ENCODE measurements around the gene WWOX. TPM values are rescaled to one million over a fixed set of nuclear protein-coding genes. Genes with fewer than 3 reads are reported as not detected.

WWOX gene
- total RNA-seq, 4 donors from 2014 or later: 135 to 209 (median 159) TPM

GRCh38 chr16:78413651-78414050 is 314.2 kb downstream of the WWOX start:
- WGBS, 2 donors: 94 to 95% methylated on average over 3 of the region's 3 CpGs

DNA sequence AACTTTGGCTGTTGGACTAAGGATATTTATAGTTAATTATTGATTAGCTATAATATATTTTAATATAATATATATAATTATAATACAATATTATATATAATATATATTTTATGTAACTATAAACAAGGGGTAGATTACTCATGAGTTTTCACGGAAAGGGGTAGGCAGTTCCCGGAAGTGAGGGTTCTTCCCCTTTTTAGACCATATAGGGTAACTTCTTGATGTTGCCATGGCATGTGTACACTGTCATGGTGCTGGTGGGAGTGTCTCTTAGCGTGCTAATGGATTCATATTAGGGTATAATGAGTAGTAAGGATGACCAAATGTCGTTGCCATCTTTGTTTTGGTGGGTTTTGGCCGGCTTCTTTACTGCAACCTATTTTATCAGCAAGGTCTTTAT is 315.6 kb downstream of the WWOX start:
- no peaks in the 10 kb centered on the region for H3K27me3 ChIP-seq
- 96 to 98% methylated on average over 5 of the region's 5 CpGs for WGBS, 2 donors
- intact Hi-C loops (cut with DNase I): no loop called here
- TF ChIP-seq CTCF (IDR thresholded peaks at IDR 0.05) (no peak), POLR2A (IDR thresholded peaks at IDR 0.05) (no peak)
- H3K36me3 ChIP-seq: no peaks in the 10 kb centered on the region
- no peaks in the 10 kb centered on the region for H3K4me1 ChIP-seq
- no peak overlapping the region for H3K27ac ChIP-seq
- H3K4me3 ChIP-seq (replicated peaks in 1 of 3): no peak overlapping the region
- no peaks in the 10 kb centered on the region for H3K9me3 ChIP-seq
- no peak for DNase-seq

More at GRCh38 chr16:78413651-78414050, 314.2 kb downstream of the WWOX start:
- no peaks in the 10 kb centered on the region for H3K27me3 ChIP-seq
- DNase-seq: no peak
- TF ChIP-seq CTCF (IDR thresholded peaks at IDR 0.05): no peak
- intact Hi-C loops (cut with DNase I): no loop called here
- H3K4me3 ChIP-seq (replicated peaks in 1 of 3): no peak overlapping the region
- no peaks in the 10 kb centered on the region for H3K4me1 ChIP-seq
- H3K36me3 ChIP-seq: no peaks in the 10 kb centered on the region
- H3K9me3 ChIP-seq: no peaks in the 10 kb centered on the region
- no peak overlapping the region for H3K27ac ChIP-seq

DNA sequence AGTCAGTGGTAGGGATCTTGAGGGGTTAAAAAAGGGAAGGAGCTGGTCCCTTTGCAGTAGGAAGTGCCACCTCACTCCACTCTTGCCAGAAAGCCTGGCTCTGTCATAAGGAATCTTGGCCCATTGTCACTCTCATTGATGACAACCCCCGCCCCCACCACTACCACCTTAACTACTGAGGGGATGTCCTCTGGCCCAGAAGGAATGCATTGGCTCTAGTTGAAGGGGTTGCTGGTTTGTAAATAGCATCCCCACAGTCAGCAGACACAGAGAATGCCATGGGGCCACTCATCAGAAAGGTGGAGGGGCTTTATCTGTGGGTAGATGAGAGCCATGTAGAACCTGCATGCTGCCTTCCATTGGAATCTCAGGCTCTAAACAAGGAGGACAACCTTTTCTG is 316.2 kb downstream of the WWOX start:
- no peaks in the 10 kb centered on the region for H3K27me3 ChIP-seq
- no peak for TF ChIP-seq POLR2A (IDR thresholded peaks at IDR 0.05)
- no peak for TF ChIP-seq CTCF (IDR thresholded peaks at IDR 0.05)
- no peaks in the 10 kb centered on the region for H3K9me3 ChIP-seq
- WGBS, 2 donors: 85 to 100% methylated on average over 1 of the region's 1 CpG
- intact Hi-C loops (cut with DNase I): no loop called here
- DNase-seq: no peak
- H3K36me3 ChIP-seq: no peaks in the 10 kb centered on the region
- H3K4me1 ChIP-seq: no peaks in the 10 kb centered on the region
- no peak overlapping the region for H3K4me3 ChIP-seq (replicated peaks in 1 of 3)
- H3K27ac ChIP-seq: no peak overlapping the region

DNA sequence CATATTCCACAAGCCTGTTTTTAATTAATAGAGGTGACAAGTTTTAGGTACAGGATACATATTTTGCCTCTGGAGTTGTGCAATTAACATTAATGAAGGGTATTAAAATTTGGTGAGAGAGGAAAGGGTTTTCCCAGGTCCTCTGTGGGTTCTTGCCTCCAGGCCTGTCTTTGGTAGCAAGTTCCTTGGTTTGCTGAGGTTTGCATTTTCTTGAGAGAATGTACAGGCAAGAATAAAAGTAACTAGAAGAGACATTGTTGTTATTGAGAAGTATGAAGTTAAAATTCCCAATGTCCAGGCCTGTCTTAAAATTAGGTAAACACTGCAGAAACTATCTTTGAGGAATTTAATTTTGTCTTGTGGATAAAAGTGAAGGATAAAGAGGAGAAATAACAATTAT is 316.9 kb downstream of the WWOX start:
- Histone ChIP-seq H3K36me3 (no peaks in the 10 kb centered on the region), H3K4me1 (no peaks in the 10 kb centered on the region), H3K27me3 (no peaks in the 10 kb centered on the region), H3K27ac (no peak overlapping the region), H3K9me3 (no peaks in the 10 kb centered on the region), H3K4me3 (replicated peaks in 1 of 3) (no peak overlapping the region)
- intact Hi-C loops (cut with DNase I): no loop called here
- no peak for TF ChIP-seq CTCF (IDR thresholded peaks at IDR 0.05)
- no peak for TF ChIP-seq POLR2A (IDR thresholded peaks at IDR 0.05)
- DNase-seq: no peak

- WGBS, 2 donors: 92 to 94% methylated on average over 3 of the region's 3 CpGs
- no peak overlapping the region for H3K27ac ChIP-seq
- no peaks in the 10 kb centered on the region for H3K27me3 ChIP-seq
- no peak for DNase-seq
- H3K4me1 ChIP-seq: no peaks in the 10 kb centered on the region
- TF ChIP-seq POLR2A (IDR thresholded peaks at IDR 0.05) (no peak), CTCF (IDR thresholded peaks at IDR 0.05) (no peak)
- no peak overlapping the region for H3K4me3 ChIP-seq (replicated peaks in 1 of 3)
- no peaks in the 10 kb centered on the region for H3K9me3 ChIP-seq
- H3K36me3 ChIP-seq: no peaks in the 10 kb centered on the region
- intact Hi-C loops (cut with DNase I): no loop called here
Observed at GRCh38 chr16:78421181-78421708, 321.8 kb downstream of the WWOX start.

All from thyroid gland (tissue), 4 donors.